MM.1S (cell line): ENCODE results near the gene TIMD4.

Source experiments
- EZH2 ChIP-seq: fragments of 300-600 bp; sonication (generic); optimal IDR thresholded peaks from 2 replicates; pipeline ENCODE3; 2017; ENCODE audit warnings: low read depth, mild to moderate bottlenecking, antibody characterized with exemption, low read length, mixed read lengths
- EZH2phosphoT487 ChIP-seq: fragments of 300-600 bp; sonication (generic); IDR thresholded peaks from 2 replicates; pipeline ENCODE4 v1.6.1; 2018; ENCODE audit warnings: antibody characterized with exemption, low read length
- TF ChIP-seq, protein P1 (sequence below): fragments of 300-600 bp; sonication (generic); IDR thresholded peaks from 2 replicates; pipeline ENCODE4 v1.5.1; 2016; ENCODE audit warnings: antibody characterized with exemption, low read length, mixed read lengths

DNA sequence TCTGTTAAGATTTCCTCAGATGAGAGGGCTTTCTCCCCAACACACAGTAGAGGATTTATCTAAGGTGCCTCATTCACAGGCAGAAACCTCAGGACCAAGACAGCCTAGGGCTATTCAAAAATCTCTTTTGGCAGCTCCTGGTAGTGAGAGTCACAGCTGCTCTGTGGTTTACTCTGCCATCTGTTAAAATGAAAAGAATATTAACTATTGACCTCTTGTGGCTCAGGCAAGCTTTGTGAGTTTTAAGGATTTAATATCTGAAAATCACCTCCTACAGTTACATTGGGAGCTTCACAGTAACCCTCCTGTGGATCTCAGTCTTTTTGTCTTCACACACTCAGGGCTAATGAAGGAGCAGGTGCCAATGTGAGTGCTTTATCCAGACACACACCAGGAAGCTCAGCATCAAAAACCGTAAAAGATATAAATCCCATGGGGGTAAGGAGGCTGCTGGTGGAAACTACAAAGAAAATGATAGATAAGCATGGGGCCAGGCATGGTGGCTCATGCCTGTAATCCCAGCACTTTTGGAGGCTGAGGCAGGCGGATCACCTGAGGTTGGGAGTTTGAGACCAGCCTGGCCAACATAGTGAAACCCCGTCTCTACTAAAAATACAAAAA lies 83.3 kb downstream of the TIMD4 start:
- no peak for TF ChIP-seq EZH2phosphoT487
- TF ChIP-seq, protein P1, sequence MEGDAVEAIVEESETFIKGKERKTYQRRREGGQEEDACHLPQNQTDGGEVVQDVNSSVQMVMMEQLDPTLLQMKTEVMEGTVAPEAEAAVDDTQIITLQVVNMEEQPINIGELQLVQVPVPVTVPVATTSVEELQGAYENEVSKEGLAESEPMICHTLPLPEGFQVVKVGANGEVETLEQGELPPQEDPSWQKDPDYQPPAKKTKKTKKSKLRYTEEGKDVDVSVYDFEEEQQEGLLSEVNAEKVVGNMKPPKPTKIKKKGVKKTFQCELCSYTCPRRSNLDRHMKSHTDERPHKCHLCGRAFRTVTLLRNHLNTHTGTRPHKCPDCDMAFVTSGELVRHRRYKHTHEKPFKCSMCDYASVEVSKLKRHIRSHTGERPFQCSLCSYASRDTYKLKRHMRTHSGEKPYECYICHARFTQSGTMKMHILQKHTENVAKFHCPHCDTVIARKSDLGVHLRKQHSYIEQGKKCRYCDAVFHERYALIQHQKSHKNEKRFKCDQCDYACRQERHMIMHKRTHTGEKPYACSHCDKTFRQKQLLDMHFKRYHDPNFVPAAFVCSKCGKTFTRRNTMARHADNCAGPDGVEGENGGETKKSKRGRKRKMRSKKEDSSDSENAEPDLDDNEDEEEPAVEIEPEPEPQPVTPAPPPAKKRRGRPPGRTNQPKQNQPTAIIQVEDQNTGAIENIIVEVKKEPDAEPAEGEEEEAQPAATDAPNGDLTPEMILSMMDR, result peak; percentile 23; the same call in 1 of the 2 replicates
- no peak for TF ChIP-seq EZH2
